Measurements from ENCODE around the gene BBS7. TPM values are rescaled to one million over a fixed set of nuclear protein-coding genes. Genes with fewer than 3 reads are reported as not detected.

The BBS7 gene
- total and polyA plus RNA-seq, 9 of the 15 experiments (the other 6 are each of a cell fraction or from before 2014, with no cell fraction given): 13.4 to 25.8 (median 16.4) TPM

GRCh38 chr4:121786221-121786620 lies 84.1 kb downstream of the BBS7 start (continued):
- TF ChIP-seq RERE (CRISPR knock-in tag; IDR thresholded peaks at IDR 0.05; ENCODE audit: borderline replicate concordance): no peak
- TF ChIP-seq ATF3 (IDR thresholded peaks at IDR 0.05): no peak
- no peak for TF ChIP-seq ATF3 (CRISPR knock-in tag; conservative IDR thresholded peaks at IDR 0.05)

- FAIRE-seq (no peak), DNase-seq (ENCODE audit: extremely low read depth in 1 of 4, low spot score in 3 of 4) (no peak), ATAC-seq (peak; percentile 28; the same call in 1 of the 3 replicates)
- Histone ChIP-seq H3K27ac (ENCODE audit: extremely low read depth, low read depth, low read length) (no peak overlapping the region), H3K9me3 (replicated peaks; ENCODE audit: control insufficient read depth, insufficient read depth, low read depth, low read length) (no peaks in the 10 kb centered on the region), H3K79me2 (ENCODE audit: control insufficient read depth, insufficient read depth, low read length) (no peaks in the 10 kb centered on the region), H3K4me1 (replicated peaks in 1 of 2; ENCODE audit: control insufficient read depth in 2 of 2, insufficient read depth in 2 of 2, low read length in 2 of 2) (peaks cover 0 to 6% of the 10 kb centered on the region in 2 experiments; a peak in 3 of 5 replicates), H3K4me2 (ENCODE audit: insufficient read depth, low read length) (no peak overlapping the region; the same call in 1 of the 2 replicates), H3K9ac (ENCODE audit: insufficient read depth in 1 of 2, low read depth in 2 of 2, low read length in 2 of 2) (no peak overlapping the region), H2AFZ (ENCODE audit: low read depth, low read length) (no peak overlapping the region), H4K20me1 (replicated peaks; ENCODE audit: control insufficient read depth, insufficient read depth, low read length) (no peaks in the 10 kb centered on the region), H3K9me1 (ENCODE audit: control insufficient read depth, insufficient read depth, low read length) (no peaks in the 10 kb centered on the region), H3K36me3 (ENCODE audit: control insufficient read depth, insufficient read depth, low read length) (no peaks in the 10 kb centered on the region), H3K4me3 (no peak overlapping the region), H3K27me3 (ENCODE audit: control insufficient read depth in 2 of 2, insufficient read depth in 2 of 2, low read length in 2 of 2) (no peaks in the 10 kb centered on the region)
- in situ Hi-C loops (cut with MboI): no loop called here
- 9% methylated on average over 4 of the region's 4 CpGs for WGBS (ENCODE audit: insufficient coverage, low coverage, missing lambda C conversion rate)
- ChIA-PET POLR2A (interaction anchor here (0.6 kb wide), 1 partner anchor 249 kb away, joined by 3 read pairs; no protein-coding TSS in a partner anchor), CTCF (ENCODE audit: low intra/inter-chr PET ratio) (no interaction called here)
- TF ChIP-seq CBX1 (IDR thresholded peaks at IDR 0.05; ENCODE audit: low read depth) (no peak), ERF (CRISPR knock-in tag; IDR thresholded peaks at IDR 0.05) (no peak), FUS (optimal IDR thresholded peaks at IDR 0.05; ENCODE audit: low read depth, low read length) (no peak), ZFP36 (IDR thresholded peaks at IDR 0.05; ENCODE audit: low read depth, low read length, partially characterized antibody) (no peak), YY1 (IDR thresholded peaks at IDR 0.05; ENCODE audit: borderline replicate concordance in 1 of 3, control insufficient read depth in 1 of 3, extremely low read depth in 1 of 3, insufficient read depth in 3 of 3, insufficient read length in 1 of 3, insufficient replicate concordance in 2 of 3, low read depth in 1 of 3, low read length in 2 of 3) (no peak), TBL1XR1 (IDR thresholded peaks at IDR 0.05; ENCODE audit: low read length in 2 of 2) (no peak), FOXJ3 (CRISPR knock-in tag; IDR thresholded peaks at IDR 0.05) (no peak), SNRNP70 (optimal IDR thresholded peaks at IDR 0.05; ENCODE audit: low read depth, low read length) (no peak), KAT8 (IDR thresholded peaks at IDR 0.05; ENCODE audit: low read depth) (no peak)
- no TSS peak for BruUV-seq (replicated peaks)
- intact Hi-C loops (cut with micrococcal nuclease): no loop called here
These were observed 84.8 kb downstream of the BBS7 start for GRCh38 chr4:121785479-121785878.
